Measurements from ENCODE around the gene ZNF611. TPM values are rescaled to one million over a fixed set of nuclear protein-coding genes. Genes with fewer than 3 reads are reported as not detected.
"Not testable (repeated sequence)": the region's sequence is repeated elsewhere in the genome, so short reads cannot be mapped to it uniquely, and the experiment has no call there.

The ZNF611 gene
- total RNA-seq, 2 experiments from 2014 or later: 10.6 to 23.8 TPM

GRCh38 chr19:52679598-52679997 lies 55.2 kb downstream of the ZNF611 start:
- peaks cover 10% of the 10 kb centered on the region; the same call in 1 of the 2 replicates for H3K79me2 ChIP-seq (ENCODE audit: insufficient read depth, low read depth, low read length)
- H3K27ac ChIP-seq (ENCODE audit: low read depth, low read length, poor library complexity, severe bottlenecking): no peak overlapping the region
- H3K9me3 ChIP-seq (ENCODE audit: low read length): peaks cover 3% of the 10 kb centered on the region; the same call in 1 of the 2 replicates
- H3K4me3 ChIP-seq (ENCODE audit: low read depth, low read length, poor library complexity, severe bottlenecking): no peak overlapping the region
- H3K36me3 ChIP-seq (ENCODE audit: insufficient read depth, low read length): peaks cover 66% of the 10 kb centered on the region
- POLR2A ChIA-PET: no interaction called here
- no peaks in the 10 kb centered on the region for H3K9me2 ChIP-seq (ENCODE audit: insufficient read depth, low read length)
- no peak for TF ChIP-seq EZH2phosphoT487 (IDR thresholded peaks at IDR 0.05; ENCODE audit: borderline replicate concordance, low read depth, low read length)
- no peak for DNase-seq (ENCODE audit: low spot score)
- BruUV-seq (replicated peaks): no TSS peak
- intact Hi-C loops (cut with micrococcal nuclease; ENCODE audit: unreplicated experiment): no loop called here
- no peak overlapping the region for H3K4me2 ChIP-seq (ENCODE audit: low read length)
- no peak overlapping the region for H2AFZ ChIP-seq (ENCODE audit: low read length)
- no peaks in the 10 kb centered on the region for H4K20me1 ChIP-seq (ENCODE audit: insufficient read depth, low read length)
- CTCF ChIA-PET (ENCODE audit: unreplicated experiment): no interaction called here
- H3K4me1 ChIP-seq (ENCODE audit: insufficient read depth, low read length, poor library complexity, severe bottlenecking): no peaks in the 10 kb centered on the region

DNA sequence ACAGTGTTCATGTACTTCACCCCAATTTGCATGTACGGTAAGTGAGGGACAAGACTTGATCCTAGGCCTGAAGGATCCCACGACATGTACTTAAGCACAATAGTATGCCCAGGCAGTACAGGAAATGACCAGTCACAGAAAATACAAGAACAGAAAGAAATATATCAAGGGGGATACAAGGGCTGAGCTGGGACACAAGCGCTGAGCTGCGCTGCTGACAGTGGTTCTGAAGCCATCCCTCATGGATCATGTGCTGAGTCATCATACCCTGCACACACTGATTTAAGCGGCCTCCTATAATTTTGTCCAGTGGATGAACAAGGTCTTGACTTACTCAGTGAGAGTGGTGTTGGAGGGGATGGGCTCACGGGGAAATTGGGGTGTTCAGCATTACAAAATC lies 59.6 kb downstream of the ZNF611 start:
- Histone ChIP-seq H3K36me3 (ENCODE audit: insufficient read depth, low read length) (peaks cover 79% of the 10 kb centered on the region), H3K79me2 (ENCODE audit: insufficient read depth, low read depth, low read length) (peaks cover 45% of the 10 kb centered on the region), H3K9me3 (ENCODE audit: low read length) (peaks cover 16% of the 10 kb centered on the region; the same call in 1 of the 2 replicates)
- H3K4me2 ChIP-seq (ENCODE audit: low read length); H3K4me3 ChIP-seq (ENCODE audit: low read depth, low read length, poor library complexity, severe bottlenecking); H2AFZ ChIP-seq (ENCODE audit: low read length); CTCF ChIA-PET (ENCODE audit: unreplicated experiment); H4K20me1 ChIP-seq (ENCODE audit: insufficient read depth, low read length); H3K27ac ChIP-seq (ENCODE audit: low read depth, low read length, poor library complexity, severe bottlenecking); BruUV-seq (replicated peaks); DNase-seq (ENCODE audit: low spot score); H3K9me2 ChIP-seq (ENCODE audit: insufficient read depth, low read length); intact Hi-C loops (cut with micrococcal nuclease; ENCODE audit: unreplicated experiment); H3K4me1 ChIP-seq (ENCODE audit: insufficient read depth, low read length, poor library complexity, severe bottlenecking); POLR2A ChIA-PET: not testable (repeated sequence)

DNA sequence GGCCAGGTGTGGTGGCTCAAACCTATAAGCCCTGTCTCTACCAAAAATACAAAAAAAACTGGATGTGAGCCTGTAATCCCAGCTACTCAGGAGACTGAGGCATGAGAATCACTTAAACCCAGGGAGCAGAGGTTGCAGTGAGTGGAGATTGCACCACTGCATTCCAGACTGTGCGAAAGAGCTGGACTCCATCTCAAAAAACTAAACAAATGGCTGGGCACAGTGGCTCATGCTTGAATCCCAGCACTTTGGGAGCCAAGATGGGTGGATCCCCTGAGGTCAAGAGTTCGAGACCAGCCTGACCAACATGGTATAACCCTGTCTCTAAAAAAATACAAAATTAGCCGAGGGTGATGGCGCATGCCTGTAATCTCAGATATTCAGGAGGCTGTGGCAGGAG lies 61.8 kb downstream of the ZNF611 start:
- Histone ChIP-seq H3K27ac (ENCODE audit: low read depth, low read length, poor library complexity, severe bottlenecking) (no peak overlapping the region), H3K4me1 (ENCODE audit: insufficient read depth, low read length, poor library complexity, severe bottlenecking) (no peaks in the 10 kb centered on the region), H3K9me2 (ENCODE audit: insufficient read depth, low read length) (no peaks in the 10 kb centered on the region), H4K20me1 (ENCODE audit: insufficient read depth, low read length) (no peaks in the 10 kb centered on the region), H3K79me2 (ENCODE audit: insufficient read depth, low read depth, low read length) (peaks cover 42% of the 10 kb centered on the region), H3K4me2 (ENCODE audit: low read length) (no peak overlapping the region), H2AFZ (ENCODE audit: low read length) (no peak overlapping the region), H3K4me3 (ENCODE audit: low read depth, low read length, poor library complexity, severe bottlenecking) (no peak overlapping the region), H3K36me3 (ENCODE audit: insufficient read depth, low read length) (peaks cover 78% of the 10 kb centered on the region), H3K9me3 (ENCODE audit: low read length) (peaks cover 16% of the 10 kb centered on the region; the same call in 1 of the 2 replicates)
- intact Hi-C loops (cut with micrococcal nuclease; ENCODE audit: unreplicated experiment): no loop called here
- CTCF ChIA-PET (ENCODE audit: unreplicated experiment): no interaction called here
- POLR2A ChIA-PET: no interaction called here
- TF ChIP-seq, protein P1, sequence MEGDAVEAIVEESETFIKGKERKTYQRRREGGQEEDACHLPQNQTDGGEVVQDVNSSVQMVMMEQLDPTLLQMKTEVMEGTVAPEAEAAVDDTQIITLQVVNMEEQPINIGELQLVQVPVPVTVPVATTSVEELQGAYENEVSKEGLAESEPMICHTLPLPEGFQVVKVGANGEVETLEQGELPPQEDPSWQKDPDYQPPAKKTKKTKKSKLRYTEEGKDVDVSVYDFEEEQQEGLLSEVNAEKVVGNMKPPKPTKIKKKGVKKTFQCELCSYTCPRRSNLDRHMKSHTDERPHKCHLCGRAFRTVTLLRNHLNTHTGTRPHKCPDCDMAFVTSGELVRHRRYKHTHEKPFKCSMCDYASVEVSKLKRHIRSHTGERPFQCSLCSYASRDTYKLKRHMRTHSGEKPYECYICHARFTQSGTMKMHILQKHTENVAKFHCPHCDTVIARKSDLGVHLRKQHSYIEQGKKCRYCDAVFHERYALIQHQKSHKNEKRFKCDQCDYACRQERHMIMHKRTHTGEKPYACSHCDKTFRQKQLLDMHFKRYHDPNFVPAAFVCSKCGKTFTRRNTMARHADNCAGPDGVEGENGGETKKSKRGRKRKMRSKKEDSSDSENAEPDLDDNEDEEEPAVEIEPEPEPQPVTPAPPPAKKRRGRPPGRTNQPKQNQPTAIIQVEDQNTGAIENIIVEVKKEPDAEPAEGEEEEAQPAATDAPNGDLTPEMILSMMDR (conservative IDR thresholded peaks at IDR 0.05; ENCODE audit: low read length): no peak
- no TSS peak for BruUV-seq (replicated peaks)
- no peak for DNase-seq (ENCODE audit: low spot score)

DNA sequence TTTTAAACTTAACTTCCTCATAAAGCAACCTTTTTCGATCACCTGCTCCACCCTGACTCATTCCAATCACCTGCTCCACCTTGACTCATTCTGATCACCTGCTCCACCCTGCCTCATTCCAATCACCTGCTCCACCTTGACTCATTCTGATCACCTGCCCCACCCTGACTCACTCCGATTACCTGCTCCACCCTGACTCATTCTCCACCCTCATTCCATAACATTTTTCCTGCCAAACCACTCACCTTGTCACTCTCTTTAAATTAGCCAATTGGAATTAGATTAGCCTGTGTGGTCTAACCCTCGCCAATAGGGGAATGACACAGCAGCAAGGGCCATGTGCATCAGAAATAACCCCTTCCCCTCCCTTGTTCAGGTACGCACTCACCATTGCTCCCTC lies 64.8 kb downstream of the ZNF611 start:
- no peaks in the 10 kb centered on the region for H3K4me1 ChIP-seq (ENCODE audit: insufficient read depth, low read length, poor library complexity, severe bottlenecking)
- H3K79me2 ChIP-seq (ENCODE audit: insufficient read depth, low read depth, low read length): peaks cover 39% of the 10 kb centered on the region
- H2AFZ ChIP-seq (ENCODE audit: low read length): no peak overlapping the region
- no peak overlapping the region for H3K27ac ChIP-seq (ENCODE audit: low read depth, low read length, poor library complexity, severe bottlenecking)
- TF ChIP-seq, protein P1 (conservative IDR thresholded peaks at IDR 0.05; ENCODE audit: low read length): no peak
- TF ChIP-seq EZH2phosphoT487 (IDR thresholded peaks at IDR 0.05; ENCODE audit: borderline replicate concordance, low read depth, low read length): no peak
- H4K20me1 ChIP-seq (ENCODE audit: insufficient read depth, low read length): no peaks in the 10 kb centered on the region
- ChIA-PET CTCF (ENCODE audit: unreplicated experiment) (no interaction called here), POLR2A (no interaction called here)
- no peaks in the 10 kb centered on the region for H3K9me2 ChIP-seq (ENCODE audit: insufficient read depth, low read length)
- no peak overlapping the region for H3K4me3 ChIP-seq (ENCODE audit: low read depth, low read length, poor library complexity, severe bottlenecking)
- intact Hi-C loops (cut with micrococcal nuclease; ENCODE audit: unreplicated experiment): no loop called here
- peaks cover 76% of the 10 kb centered on the region for H3K36me3 ChIP-seq (ENCODE audit: insufficient read depth, low read length)
- peaks cover 16% of the 10 kb centered on the region; the same call in 1 of the 2 replicates for H3K9me3 ChIP-seq (ENCODE audit: low read length)
- no TSS peak for BruUV-seq (replicated peaks)
- no peak overlapping the region for H3K4me2 ChIP-seq (ENCODE audit: low read length)
- no peak for DNase-seq (ENCODE audit: low spot score)
